ENCODE results near the gene GPR87.

GPR87 gene

GRCh38 chr3:151259664-151260063 is 57.0 kb downstream of the GPR87 start:
- Histone ChIP-seq H3K27ac (no peak overlapping the region), H3K4me3 (no peak overlapping the region)

DNA sequence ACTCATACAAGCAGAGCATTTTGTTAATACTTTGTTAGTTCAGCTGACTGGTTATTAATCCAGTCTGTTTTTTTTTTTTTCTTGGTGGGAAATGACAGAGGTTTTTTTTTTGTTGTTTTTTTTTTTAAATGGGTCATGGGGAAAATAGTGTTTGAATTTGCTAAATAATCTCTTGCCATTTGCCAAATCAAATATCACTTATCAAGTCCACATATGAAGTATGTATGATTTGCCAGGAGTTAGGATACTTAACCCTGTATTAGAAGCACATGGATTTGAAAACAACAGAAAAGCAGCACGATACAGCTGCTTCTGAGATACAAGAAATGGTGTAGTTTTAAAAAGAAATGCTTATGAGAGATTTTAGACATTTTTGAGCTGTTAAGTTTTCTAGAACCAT is 59.9 kb downstream of the GPR87 start:
- no peak overlapping the region for H3K4me3 ChIP-seq
- H3K27ac ChIP-seq: no peak overlapping the region

DNA sequence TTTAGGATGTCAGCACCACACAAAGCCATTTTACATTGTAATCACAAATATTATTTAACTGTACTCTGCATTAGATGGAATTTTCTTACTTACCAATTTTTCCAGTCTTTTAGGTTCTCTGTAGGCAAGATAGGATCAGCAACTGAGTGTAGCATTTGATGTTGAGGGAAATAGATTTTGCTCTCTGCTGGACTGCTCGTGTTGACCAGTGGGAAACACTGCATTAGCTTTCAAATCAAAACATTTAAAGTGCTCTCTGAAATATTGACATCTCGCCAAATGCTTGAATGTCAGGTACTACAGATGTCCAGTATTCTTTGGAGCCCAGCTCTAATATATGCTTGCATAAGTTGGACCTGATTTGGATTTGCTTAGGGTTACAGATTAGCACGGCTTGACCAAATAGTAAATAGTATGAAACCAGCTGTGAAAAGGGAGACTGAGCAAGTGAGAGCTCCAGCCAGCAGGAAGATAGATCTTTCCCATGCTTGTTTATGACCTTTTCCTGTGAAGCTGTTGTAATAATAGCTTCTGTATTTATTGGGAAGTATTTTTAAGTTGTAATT is 67.8 kb downstream of the GPR87 start:
- Histone ChIP-seq H3K4me3 (no peak overlapping the region), H3K27ac (peak overlapping the region in 1 of 21 experiments; percentile 13)
